ENCODE measurements around the gene EEF2KMT. TPM values are rescaled to one million over a fixed set of nuclear protein-coding genes. Genes with fewer than 3 reads are reported as not detected.
"Not testable (repeated sequence)": the region's sequence is repeated elsewhere in the genome, so short reads cannot be mapped to it uniquely, and the experiment has no call there.

The EEF2KMT gene
- total RNA-seq, 4 donors from 2014 or later = 2.7 to 14.0 (median 9.6) TPM

- 88% methylated on average over 20 of the region's 26 CpGs for WGBS
- H3K4me1 ChIP-seq; DNase-seq (ENCODE audit: low spot score in 2 of 2); H3K27ac ChIP-seq; H3K4me3 ChIP-seq; H3K27me3 ChIP-seq; H3K9me3 ChIP-seq: not testable (repeated sequence)
- H3K36me3 ChIP-seq = peaks cover 32% of the 10 kb centered on the region
Measured at GRCh38 chr16:5089911-5090555, 7.6 kb downstream of the EEF2KMT start.

- H3K4me1 ChIP-seq; H3K4me3 ChIP-seq; H3K27ac ChIP-seq; DNase-seq (ENCODE audit: low spot score in 2 of 2); H3K27me3 ChIP-seq; H3K9me3 ChIP-seq: not testable (repeated sequence)
- WGBS = 92% methylated on average over 10 of the region's 17 CpGs
- peaks cover 35% of the 10 kb centered on the region for H3K36me3 ChIP-seq
Measured at GRCh38 chr16:5088936-5089335, 8.7 kb downstream of the EEF2KMT start.

GRCh38 chr16:5088086-5088790 is 9.4 kb downstream of the EEF2KMT start:
- WGBS = 80% methylated on average over 9 of the region's 18 CpGs
- DNase-seq (ENCODE audit: low spot score in 2 of 2); H3K27me3 ChIP-seq; H3K27ac ChIP-seq; H3K4me3 ChIP-seq; H3K9me3 ChIP-seq; H3K4me1 ChIP-seq: not testable (repeated sequence)
- H3K36me3 ChIP-seq = peaks cover 41% of the 10 kb centered on the region

GRCh38 chr16:5085716-5086115 is 11.9 kb downstream of the EEF2KMT start:
- not testable (repeated sequence) for H3K4me1 ChIP-seq; H3K27ac ChIP-seq; H3K27me3 ChIP-seq; H3K9me3 ChIP-seq; DNase-seq (ENCODE audit: low spot score in 2 of 2); H3K4me3 ChIP-seq
- WGBS = 93% methylated on average over 7 of the region's 11 CpGs
- peaks cover 61% of the 10 kb centered on the region for H3K36me3 ChIP-seq

- H3K9me3 ChIP-seq; H3K4me3 ChIP-seq; DNase-seq (ENCODE audit: low spot score in 2 of 2); H3K27me3 ChIP-seq; H3K27ac ChIP-seq; H3K4me1 ChIP-seq: not testable (repeated sequence)
- TF ChIP-seq CTCF (IDR thresholded peaks at IDR 0.05) = peak; percentile 17 to 35
- 76% methylated on average over 10 of the region's 10 CpGs for WGBS
- H3K36me3 ChIP-seq = peaks cover 59% of the 10 kb centered on the region
Measured at GRCh38 chr16:5084802-5085201, 12.8 kb downstream of the EEF2KMT start.

GRCh38 chr16:5084099-5084731 is 13.4 kb downstream of the EEF2KMT start:
- not testable (repeated sequence) for H3K4me1 ChIP-seq; DNase-seq (ENCODE audit: low spot score in 2 of 2); H3K27ac ChIP-seq; H3K4me3 ChIP-seq; H3K9me3 ChIP-seq; H3K27me3 ChIP-seq
- 83% methylated on average over 11 of the region's 11 CpGs for WGBS
- H3K36me3 ChIP-seq = peaks cover 58% of the 10 kb centered on the region

GRCh38 chr16:5083646-5084045 is 13.9 kb downstream of the EEF2KMT start:
- 88% methylated on average over 9 of the region's 9 CpGs for WGBS
- DNase-seq (ENCODE audit: low spot score in 2 of 2); H3K9me3 ChIP-seq; H3K27me3 ChIP-seq; H3K4me1 ChIP-seq; H3K27ac ChIP-seq; H3K4me3 ChIP-seq: not testable (repeated sequence)
- peaks cover 58% of the 10 kb centered on the region for H3K36me3 ChIP-seq

GRCh38 chr16:5080996-5081395 is 16.6 kb downstream of the EEF2KMT start:
- H3K4me1 ChIP-seq; H3K4me3 ChIP-seq; H3K27ac ChIP-seq; H3K9me3 ChIP-seq; H3K27me3 ChIP-seq; DNase-seq (ENCODE audit: low spot score in 2 of 2): not testable (repeated sequence)
- WGBS = 74% methylated on average over 5 of the region's 9 CpGs
- peaks cover 75% of the 10 kb centered on the region for H3K36me3 ChIP-seq

- 89% methylated on average over 6 of the region's 12 CpGs for WGBS
- peaks cover 75% of the 10 kb centered on the region for H3K36me3 ChIP-seq
- not testable (repeated sequence) for H3K27me3 ChIP-seq; H3K27ac ChIP-seq; DNase-seq (ENCODE audit: low spot score in 2 of 2); H3K4me3 ChIP-seq; H3K4me1 ChIP-seq; H3K9me3 ChIP-seq
Measured at GRCh38 chr16:5080461-5080860, 17.1 kb downstream of the EEF2KMT start.
